Thyroid gland (tissue), 4 donors: ENCODE measurements around the gene KTN1. TPM values are rescaled to one million over a fixed set of nuclear protein-coding genes. Genes with fewer than 3 reads are reported as not detected.
A peak's percentile ranks its signal among the peaks of the same experiment; 100 is the strongest.

Experiments
- DNase-seq, 2 donors: peaks; one replicate each; pipeline ENCODE4 v3.0.0-alpha.2; 2019
- H3K27ac ChIP-seq, 3 donors: fragments of 200-600 bp; sonication (generic); 1 replicate in 2 of 3; 2 replicates in 1 of 3; pipeline ENCODE4 v1.5.1; 2016 to 2019; ENCODE audit warnings: mild to moderate bottlenecking in 1 of 3, moderate library complexity in 1 of 3
- H3K27me3 ChIP-seq: fragments of 200-600 bp; sonication (generic); one replicate; pipeline ENCODE4 v1.5.1; 2019
- H3K36me3 ChIP-seq, 2 donors: fragments of 200-600 bp; sonication (generic); one replicate each; pipeline ENCODE4 v1.5.1; 2016 to 2019
- H3K4me1 ChIP-seq, 2 donors: fragments of 200-600 bp; sonication (generic); one replicate each; pipeline ENCODE4 v1.5.1; 2017 to 2019
- H3K4me3 ChIP-seq, 3 donors: fragments of 200-600 bp; sonication (generic); replicated peaks in 1 of 3; 1 replicate in 2 of 3; 2 replicates in 1 of 3; pipeline ENCODE4 v1.5.1; 2016; ENCODE audit warnings: mild to moderate bottlenecking in 1 of 3
- H3K9me3 ChIP-seq: fragments of 200-600 bp; sonication (generic); one replicate; pipeline ENCODE4 v1.5.1; 2017
- POLR2A ChIP-seq, 2 donors: fragments of 450-650 bp; IDR thresholded peaks; one replicate each; pipeline ENCODE4 v1.6.1; 2017; ENCODE audit warnings: antibody characterized with exemption in 2 of 2, mild to moderate bottlenecking in 2 of 2, moderate library complexity in 1 of 2
- WGBS, 2 donors: methylation state at CpG; one replicate each; pipeline ENCODE4 v1.1.5; 2017; 5-methylcytosine and 5-hydroxymethylcytosine counted together
- intact Hi-C: fragments of 100-400 bp; cut with DNase I; formaldehyde crosslinking; loops from one replicate; pipeline ENCODE4 v1.15.1; 2023
- total RNA-seq, 4 donors: library from RNA; depleted of rRNA; stranded (reverse); fragments of >200 nt; gene quantifications; one replicate each; pipeline ENCODE4 v1.2.3, GENCODE V29; 2016
- TF ChIP-seq, protein P1 (sequence below), 6 experiments: fragments of 200-600 bp in 3 of 6; fragments of 450-650 bp in 3 of 6; sonication (generic) in 3 of 6; IDR thresholded peaks; one replicate each; pipeline ENCODE4 v1.5.1; 2016 to 2019; ENCODE audit warnings: antibody characterized with exemption in 6 of 6, mild to moderate bottlenecking in 2 of 6, inconsistent platforms in 1 of 6, moderate library complexity in 1 of 6

Gene KTN1
- total RNA-seq, 4 donors from 2014 or later, result 164 to 222 (median 195) TPM

DNA sequence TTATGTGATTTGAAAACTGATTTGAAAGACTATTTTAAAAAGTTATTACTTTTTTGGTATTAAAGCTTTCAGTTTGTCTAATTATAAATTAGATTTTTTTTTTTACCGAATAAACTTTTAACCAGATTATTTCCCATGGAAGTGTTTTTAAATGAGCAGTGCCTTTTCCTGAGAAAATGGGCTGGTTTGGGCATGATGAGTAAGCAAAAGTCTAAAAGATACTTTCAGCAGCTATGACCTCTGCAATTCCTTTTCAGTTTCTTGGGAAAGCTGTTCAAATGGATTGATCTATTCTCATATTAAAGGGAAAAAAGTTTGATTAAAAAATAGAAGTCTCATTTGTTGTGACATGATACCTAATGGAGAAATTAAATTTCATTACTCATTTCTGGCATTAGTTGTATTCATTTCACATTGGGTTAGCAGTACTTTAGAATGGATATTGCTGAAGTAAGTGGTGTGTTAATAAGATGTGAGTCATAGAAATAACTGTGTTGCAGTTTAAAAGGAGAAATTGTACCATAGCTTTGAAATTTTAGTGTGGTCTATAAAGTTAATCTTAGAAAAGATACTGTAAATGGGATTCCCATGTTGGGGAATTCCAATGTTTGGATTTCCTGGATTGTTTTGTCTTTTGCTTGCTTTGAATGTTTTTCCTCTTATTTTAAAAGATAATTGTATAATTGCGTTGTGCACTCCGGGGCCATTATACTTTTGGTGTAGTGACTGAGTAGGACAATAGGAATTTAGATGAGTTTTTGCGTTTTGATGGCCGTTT, 21.0 kb downstream of the KTN1 start:
- no peak overlapping the region for H3K4me3 ChIP-seq
- TF ChIP-seq, protein P1, sequence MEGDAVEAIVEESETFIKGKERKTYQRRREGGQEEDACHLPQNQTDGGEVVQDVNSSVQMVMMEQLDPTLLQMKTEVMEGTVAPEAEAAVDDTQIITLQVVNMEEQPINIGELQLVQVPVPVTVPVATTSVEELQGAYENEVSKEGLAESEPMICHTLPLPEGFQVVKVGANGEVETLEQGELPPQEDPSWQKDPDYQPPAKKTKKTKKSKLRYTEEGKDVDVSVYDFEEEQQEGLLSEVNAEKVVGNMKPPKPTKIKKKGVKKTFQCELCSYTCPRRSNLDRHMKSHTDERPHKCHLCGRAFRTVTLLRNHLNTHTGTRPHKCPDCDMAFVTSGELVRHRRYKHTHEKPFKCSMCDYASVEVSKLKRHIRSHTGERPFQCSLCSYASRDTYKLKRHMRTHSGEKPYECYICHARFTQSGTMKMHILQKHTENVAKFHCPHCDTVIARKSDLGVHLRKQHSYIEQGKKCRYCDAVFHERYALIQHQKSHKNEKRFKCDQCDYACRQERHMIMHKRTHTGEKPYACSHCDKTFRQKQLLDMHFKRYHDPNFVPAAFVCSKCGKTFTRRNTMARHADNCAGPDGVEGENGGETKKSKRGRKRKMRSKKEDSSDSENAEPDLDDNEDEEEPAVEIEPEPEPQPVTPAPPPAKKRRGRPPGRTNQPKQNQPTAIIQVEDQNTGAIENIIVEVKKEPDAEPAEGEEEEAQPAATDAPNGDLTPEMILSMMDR (IDR thresholded peaks at IDR 0.05), result no peak
- TF ChIP-seq POLR2A (IDR thresholded peaks at IDR 0.05), result no peak
- no peaks in the 10 kb centered on the region for H3K27me3 ChIP-seq
- 79% methylated on average over 5 of the region's 5 CpGs for WGBS, 2 donors
- intact Hi-C loops, result loop anchor here (10.0 kb wide), 1 partner anchor 84 kb away; no protein-coding TSS in a partner anchor
- no peaks in the 10 kb centered on the region for H3K9me3 ChIP-seq
- DNase-seq, result no peak
- peak overlapping the region in 1 of 3 donors; percentile 3 for H3K27ac ChIP-seq
- no peaks in the 10 kb centered on the region for H3K36me3 ChIP-seq
- H3K4me1 ChIP-seq, result peaks cover 15 to 23% of the 10 kb centered on the region in 2 donors

GRCh38 chr14:55603401-55603953, 23.5 kb downstream of the KTN1 start:
- Histone ChIP-seq H3K4me3 (no peak overlapping the region), H3K27ac (peak overlapping the region in 1 of 3 donors; percentile 75), H3K9me3 (no peaks in the 10 kb centered on the region), H3K27me3 (no peaks in the 10 kb centered on the region), H3K36me3 (no peaks in the 10 kb centered on the region), H3K4me1 (peaks cover 25 to 31% of the 10 kb centered on the region in 2 donors)
- DNase-seq, result no peak
- no peak for TF ChIP-seq POLR2A (IDR thresholded peaks at IDR 0.05)
- TF ChIP-seq, protein P1 (IDR thresholded peaks at IDR 0.05), result no peak
- intact Hi-C loops, result loop anchor here (10.0 kb wide), 1 partner anchor 81 kb away; no protein-coding TSS in a partner anchor
- 85 to 88% methylated on average over 4 of the region's 4 CpGs for WGBS, 2 donors

GRCh38 chr14:55604488-55604887, 24.5 kb downstream of the KTN1 start:
- H3K27me3 ChIP-seq, result no peaks in the 10 kb centered on the region
- intact Hi-C loops, result loop anchor here (10.0 kb wide), 1 partner anchor 80 kb away; no protein-coding TSS in a partner anchor
- no peak for TF ChIP-seq POLR2A (IDR thresholded peaks at IDR 0.05)
- TF ChIP-seq, protein P1 (IDR thresholded peaks at IDR 0.05), result no peak
- no peak for DNase-seq
- peak overlapping the region in 1 of 3 donors; percentile 75 for H3K27ac ChIP-seq
- peaks cover 27 to 37% of the 10 kb centered on the region in 2 donors for H3K4me1 ChIP-seq
- H3K36me3 ChIP-seq, result no peaks in the 10 kb centered on the region
- no peak overlapping the region for H3K4me3 ChIP-seq
- H3K9me3 ChIP-seq, result no peaks in the 10 kb centered on the region

DNA sequence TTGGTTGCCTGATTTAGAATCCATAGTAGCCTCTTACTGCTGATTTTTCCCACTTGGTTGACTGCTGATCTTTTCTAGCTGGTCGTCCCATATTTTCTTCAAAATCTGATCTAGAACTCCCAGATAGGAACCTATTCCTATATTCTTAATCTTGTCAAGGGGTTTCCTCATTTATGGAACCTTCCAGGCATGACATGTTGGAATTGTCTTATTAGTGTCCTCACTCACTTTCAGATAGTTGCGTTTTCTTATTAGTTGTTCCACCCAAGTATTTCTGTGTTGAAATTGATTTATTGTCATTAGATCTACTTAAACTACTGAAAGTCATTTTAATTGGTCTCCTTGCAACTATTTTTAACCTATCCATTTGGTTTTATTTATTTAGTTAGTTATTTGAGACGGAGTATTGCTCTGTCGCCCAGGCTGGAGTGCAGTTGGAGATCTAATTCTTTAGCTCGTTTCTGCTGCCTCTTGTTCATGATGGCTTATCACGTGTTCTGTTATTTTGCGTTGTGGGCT, 25.0 kb downstream of the KTN1 start:
- intact Hi-C loops, result loop anchor here (10.0 kb wide), 1 partner anchor 80 kb away; no protein-coding TSS in a partner anchor

More for the DNA sequence above, 25.0 kb downstream of the KTN1 start:
- DNase-seq, result no peak
- H3K4me3 ChIP-seq, result no peak overlapping the region
- TF ChIP-seq POLR2A (IDR thresholded peaks at IDR 0.05), result no peak
- TF ChIP-seq, protein P1 (IDR thresholded peaks at IDR 0.05), result no peak
- H3K36me3 ChIP-seq, result no peaks in the 10 kb centered on the region
- no peaks in the 10 kb centered on the region for H3K9me3 ChIP-seq
- 71 to 77% methylated on average over 7 of the region's 7 CpGs for WGBS, 2 donors
- peak overlapping the region; percentile 31 to 75 (median 59) for H3K27ac ChIP-seq
- no peaks in the 10 kb centered on the region for H3K27me3 ChIP-seq
- H3K4me1 ChIP-seq, result peaks cover 31 to 42% of the 10 kb centered on the region in 2 donors
